ENCODE measurements around the gene P2RX1. TPM values are rescaled to one million over a fixed set of nuclear protein-coding genes. Genes with fewer than 3 reads are reported as not detected.

The P2RX1 gene
- total RNA-seq, result not detected in 2 replicates

DNA sequence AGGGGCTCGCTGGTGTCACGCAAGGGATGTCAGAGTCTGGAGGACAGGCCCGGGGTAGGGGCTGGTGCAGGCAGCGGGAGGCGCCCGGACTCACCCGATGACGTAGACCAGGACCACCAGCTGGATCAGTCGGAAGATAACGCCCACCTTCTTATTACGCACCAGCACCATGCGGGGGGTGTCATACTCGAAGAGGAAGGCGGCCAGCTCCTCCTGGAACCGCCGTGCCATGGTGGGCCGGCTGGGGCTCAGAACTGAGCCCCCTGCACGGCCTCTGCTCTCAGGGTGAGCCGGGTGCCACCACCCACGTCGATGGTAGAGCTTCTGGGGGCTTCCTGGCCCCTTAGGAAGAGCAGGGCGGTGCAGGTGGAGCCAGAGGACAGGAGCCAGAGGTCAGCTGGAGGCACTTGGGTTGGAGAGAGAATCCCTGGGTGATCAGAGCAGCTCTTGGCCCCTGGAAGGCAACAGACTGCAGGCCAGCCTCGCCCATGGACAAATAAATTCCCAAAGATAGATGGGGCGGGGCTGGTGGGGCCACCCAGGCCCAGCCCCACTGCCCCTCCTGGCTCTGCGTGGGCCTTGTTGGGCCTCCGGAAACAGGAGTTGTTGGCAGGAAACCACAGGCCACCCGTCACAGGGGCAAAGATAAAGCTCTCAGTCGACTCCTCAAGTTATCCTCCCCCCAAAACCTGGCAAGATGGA lies at the start of gene P2RX1:
TSS of gene P2RX1 (minus strand) at position 471 of the 702 bp plus-strand sequence. CDS start at position 231, 240 bp downstream.

DNA sequence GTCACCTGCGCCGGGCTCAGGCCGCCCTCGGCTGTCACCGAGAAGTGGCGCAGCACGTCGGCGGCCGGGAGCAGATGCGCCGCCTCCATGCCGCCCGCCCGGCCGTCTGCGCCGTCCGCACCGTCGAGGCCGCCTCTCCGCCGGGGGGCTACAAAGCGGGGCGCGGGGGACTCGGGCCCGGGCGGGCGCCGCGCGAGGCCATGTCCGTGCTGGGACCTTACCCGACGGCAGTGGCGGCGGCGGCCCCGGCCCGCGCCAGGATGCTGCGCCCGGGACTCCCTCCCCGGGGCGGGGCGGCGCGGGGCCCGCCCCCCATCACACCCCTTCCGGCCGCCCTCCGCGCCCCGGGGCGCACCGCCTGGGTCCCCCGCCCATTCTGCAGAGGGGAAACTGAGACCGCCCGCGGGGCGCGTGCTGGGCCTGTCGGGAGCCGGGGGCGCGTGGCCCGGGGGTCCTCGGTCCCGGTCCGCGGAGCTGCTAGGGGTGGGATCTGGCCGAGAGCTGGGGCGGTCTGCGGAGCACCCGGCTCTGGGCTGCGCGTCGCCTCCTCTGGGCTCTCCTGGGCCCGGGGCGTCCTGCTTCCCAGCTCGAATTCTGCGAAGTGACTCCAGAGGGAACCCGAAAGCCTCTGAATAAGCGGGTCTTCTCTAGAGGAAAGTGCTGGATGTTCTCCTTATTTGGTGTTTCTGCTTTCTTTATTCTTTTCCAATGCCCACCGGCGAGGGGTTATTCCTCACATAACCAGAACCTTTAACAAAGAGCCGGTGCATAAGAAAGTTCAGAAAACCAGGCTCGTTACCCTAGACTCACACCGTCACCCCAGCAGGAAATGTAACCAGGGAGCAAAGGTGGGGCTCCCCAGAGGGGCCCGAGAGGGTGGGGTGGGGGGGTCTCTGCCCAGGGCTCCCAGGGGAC lies 48.2 kb upstream of the P2RX1 start, which contains the start of gene ATP2A3:
TSS of gene ATP2A3 (minus strand) at position 235 of the 915 bp plus-strand sequence. CDS start at position 89, 146 bp downstream.

DNA sequence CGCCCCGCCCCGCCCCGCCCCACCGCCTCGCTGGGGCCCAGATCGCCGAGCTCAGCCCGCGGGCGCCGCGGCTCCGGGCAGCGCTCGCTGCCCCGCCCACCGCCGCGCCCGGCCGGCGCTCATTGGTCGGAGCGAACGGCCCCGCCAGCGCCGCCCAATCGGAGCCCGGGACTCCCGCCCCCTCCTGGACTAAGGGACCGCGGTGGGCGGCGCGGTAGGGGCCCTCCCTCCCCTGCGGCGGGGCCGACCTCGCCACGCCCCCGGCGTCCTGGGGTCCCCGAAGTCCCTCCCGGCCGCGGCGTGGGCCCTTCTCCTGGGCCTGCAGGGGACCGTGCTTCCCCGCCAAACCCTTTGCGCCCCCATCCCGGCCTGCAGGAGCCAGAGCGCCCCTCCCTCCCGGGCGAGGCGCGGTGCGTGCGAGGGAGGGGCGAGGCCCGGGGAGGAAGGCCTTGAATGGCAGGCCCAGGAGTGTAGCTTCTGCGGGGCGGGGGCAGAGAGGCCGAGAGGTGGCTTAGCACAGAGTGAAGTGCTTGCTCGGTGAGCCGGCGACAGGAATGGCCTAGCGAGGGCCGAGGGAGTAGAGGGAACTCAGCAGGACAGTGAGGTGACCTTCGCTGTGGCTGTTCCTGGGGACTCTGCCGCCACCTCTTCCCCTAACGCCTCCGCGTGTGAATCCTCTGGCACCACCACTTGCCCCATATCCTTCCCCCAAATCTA lies 23.1 kb downstream of the P2RX1 start, which contains the start of gene CAMKK1:
TSS of gene CAMKK1 (minus strand) at position 51 of the 717 bp plus-strand sequence. CDS start 7,366 bp downstream, outside the sequence.

Other genes starting within 250 kb of the P2RX1 start
- 452 and 507 TPM in 2 replicates for gene TAX1BP3, start 247.9 kb downstream of the P2RX1 start, total RNA-seq
- gene EMC6, start 247.7 kb downstream of the P2RX1 start, total RNA-seq, result 16.7 and 30.0 TPM in 2 replicates
- 3.9 and 6.0 TPM in 2 replicates for gene P2RX5, start 220.3 kb downstream of the P2RX1 start, total RNA-seq
- gene HASPIN, start 192.6 kb downstream of the P2RX1 start, total RNA-seq, result 9.4 and 10.9 TPM in 2 replicates
- 34.0 and 35.7 TPM in 2 replicates for gene ITGAE, start 115.3 kb downstream of the P2RX1 start, total RNA-seq
- 14.2 and 14.5 TPM in 2 replicates for gene NCBP3, start 70.2 kb downstream of the P2RX1 start, total RNA-seq
- gene CAMKK1, start 23.4 kb downstream of the P2RX1 start, total RNA-seq, result 3.2 and 3.3 TPM in 2 replicates
- gene ATP2A3, start 48.0 kb upstream of the P2RX1 start, total RNA-seq, result 0.49 and 0.53 TPM in 2 replicates
- 24.5 and 27.5 TPM in 2 replicates for gene ZZEF1, start 226.6 kb upstream of the P2RX1 start, total RNA-seq
- gene CYB5D2, start 226.7 kb upstream of the P2RX1 start, total RNA-seq, result 20.9 and 21.5 TPM in 2 replicates

Measured in mammary microvascular endothelial cell (primary cell).